ENCODE measurements around the gene NDUFAF2. TPM values are rescaled to one million over a fixed set of nuclear protein-coding genes. Genes with fewer than 3 reads are reported as not detected.
A peak's percentile ranks its signal among the peaks of the same experiment; 100 is the strongest.

The NDUFAF2 gene
- total RNA-seq, 1 donor from 2014 or later, result 21.3 TPM

- Mint-ChIP-seq H3K4me1 (no peaks in the 10 kb centered on the region), H3K27ac (no peak overlapping the region), H3K27me3 (ENCODE audit: low read depth) (no peaks in the 10 kb centered on the region), H3K9me3 (peaks cover 13% of the 10 kb centered on the region), H3K4me3 (no peak overlapping the region), H3K36me3 (peaks cover 9% of the 10 kb centered on the region)
- DNase-seq (ENCODE audit: low spot score in 2 of 2, unreplicated experiment in 2 of 2), result no peak
- TF ChIP-seq, protein P1, sequence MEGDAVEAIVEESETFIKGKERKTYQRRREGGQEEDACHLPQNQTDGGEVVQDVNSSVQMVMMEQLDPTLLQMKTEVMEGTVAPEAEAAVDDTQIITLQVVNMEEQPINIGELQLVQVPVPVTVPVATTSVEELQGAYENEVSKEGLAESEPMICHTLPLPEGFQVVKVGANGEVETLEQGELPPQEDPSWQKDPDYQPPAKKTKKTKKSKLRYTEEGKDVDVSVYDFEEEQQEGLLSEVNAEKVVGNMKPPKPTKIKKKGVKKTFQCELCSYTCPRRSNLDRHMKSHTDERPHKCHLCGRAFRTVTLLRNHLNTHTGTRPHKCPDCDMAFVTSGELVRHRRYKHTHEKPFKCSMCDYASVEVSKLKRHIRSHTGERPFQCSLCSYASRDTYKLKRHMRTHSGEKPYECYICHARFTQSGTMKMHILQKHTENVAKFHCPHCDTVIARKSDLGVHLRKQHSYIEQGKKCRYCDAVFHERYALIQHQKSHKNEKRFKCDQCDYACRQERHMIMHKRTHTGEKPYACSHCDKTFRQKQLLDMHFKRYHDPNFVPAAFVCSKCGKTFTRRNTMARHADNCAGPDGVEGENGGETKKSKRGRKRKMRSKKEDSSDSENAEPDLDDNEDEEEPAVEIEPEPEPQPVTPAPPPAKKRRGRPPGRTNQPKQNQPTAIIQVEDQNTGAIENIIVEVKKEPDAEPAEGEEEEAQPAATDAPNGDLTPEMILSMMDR (IDR thresholded peaks at IDR 0.05; ENCODE audit: unreplicated experiment), result no peak
These were observed 13.1 kb downstream of the NDUFAF2 start for GRCh38 chr5:60958088-60958487.

- no peak for DNase-seq (ENCODE audit: low spot score in 2 of 2, unreplicated experiment in 2 of 2)
- H3K9me3 Mint-ChIP-seq, result peaks cover 13% of the 10 kb centered on the region
- TF ChIP-seq, protein P1 (IDR thresholded peaks at IDR 0.05; ENCODE audit: unreplicated experiment), result no peak
- H3K36me3 Mint-ChIP-seq, result peaks cover 9% of the 10 kb centered on the region
- H3K4me1 Mint-ChIP-seq, result no peaks in the 10 kb centered on the region
- no peaks in the 10 kb centered on the region for H3K27me3 Mint-ChIP-seq (ENCODE audit: low read depth)
- no peak overlapping the region for H3K27ac Mint-ChIP-seq
- no peak overlapping the region for H3K4me3 Mint-ChIP-seq
These were observed 13.7 kb downstream of the NDUFAF2 start for GRCh38 chr5:60958712-60959111.

DNA sequence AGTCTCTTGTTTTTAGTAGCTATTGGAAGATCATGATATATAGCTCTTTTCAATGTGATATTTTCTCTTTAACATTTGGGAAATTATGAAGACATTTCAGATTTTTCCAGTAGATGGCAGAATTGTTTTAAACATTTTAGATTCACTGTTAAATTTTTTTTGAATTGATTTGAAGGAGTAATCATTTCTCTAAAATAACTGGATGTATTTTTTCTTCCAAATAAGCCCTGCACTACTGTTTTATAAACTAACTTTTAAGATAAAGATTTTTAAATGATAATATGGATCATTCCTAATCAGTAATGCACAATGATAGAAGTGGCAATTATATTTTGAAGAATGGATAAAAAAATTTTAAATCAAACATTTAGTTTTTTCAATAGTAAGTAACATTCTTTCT is 14.2 kb downstream of the NDUFAF2 start:
- Mint-ChIP-seq H3K27ac (no peak overlapping the region), H3K9me3 (peaks cover 13% of the 10 kb centered on the region), H3K4me3 (no peak overlapping the region), H3K4me1 (no peaks in the 10 kb centered on the region), H3K27me3 (ENCODE audit: low read depth) (no peaks in the 10 kb centered on the region), H3K36me3 (peaks cover 9% of the 10 kb centered on the region)
- no peak for DNase-seq (ENCODE audit: low spot score in 2 of 2, unreplicated experiment in 2 of 2)
- TF ChIP-seq, protein P1 (IDR thresholded peaks at IDR 0.05; ENCODE audit: unreplicated experiment), result no peak

DNA sequence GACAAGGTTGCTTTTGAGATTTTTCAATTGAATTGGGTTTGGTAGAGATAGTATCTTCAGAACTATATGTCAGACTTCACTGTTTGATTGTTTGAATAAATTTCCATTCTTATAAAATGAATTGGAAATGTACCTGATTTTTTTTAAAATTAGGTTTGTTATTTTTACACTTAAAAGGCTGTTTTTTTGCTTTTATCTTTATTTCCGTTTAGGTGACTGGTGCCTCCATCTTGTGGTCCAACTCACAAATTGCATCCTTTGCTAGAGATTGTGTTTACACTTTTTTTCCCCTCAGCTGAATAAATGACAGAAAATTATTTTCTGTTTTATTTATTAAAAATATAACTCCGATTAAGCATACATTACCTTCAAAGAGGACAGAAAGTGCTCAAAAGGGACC is 15.6 kb downstream of the NDUFAF2 start:
- H3K27ac Mint-ChIP-seq, result no peak overlapping the region
- TF ChIP-seq, protein P1 (IDR thresholded peaks at IDR 0.05; ENCODE audit: unreplicated experiment), result peak; percentile 64
- H3K4me1 Mint-ChIP-seq, result no peaks in the 10 kb centered on the region
- H3K4me3 Mint-ChIP-seq, result no peak overlapping the region
- peaks cover 12% of the 10 kb centered on the region for H3K9me3 Mint-ChIP-seq
- DNase-seq (ENCODE audit: low spot score in 2 of 2, unreplicated experiment in 2 of 2), result no peak
- H3K36me3 Mint-ChIP-seq, result peaks cover 10% of the 10 kb centered on the region
- H3K27me3 Mint-ChIP-seq (ENCODE audit: low read depth), result no peaks in the 10 kb centered on the region

DNA sequence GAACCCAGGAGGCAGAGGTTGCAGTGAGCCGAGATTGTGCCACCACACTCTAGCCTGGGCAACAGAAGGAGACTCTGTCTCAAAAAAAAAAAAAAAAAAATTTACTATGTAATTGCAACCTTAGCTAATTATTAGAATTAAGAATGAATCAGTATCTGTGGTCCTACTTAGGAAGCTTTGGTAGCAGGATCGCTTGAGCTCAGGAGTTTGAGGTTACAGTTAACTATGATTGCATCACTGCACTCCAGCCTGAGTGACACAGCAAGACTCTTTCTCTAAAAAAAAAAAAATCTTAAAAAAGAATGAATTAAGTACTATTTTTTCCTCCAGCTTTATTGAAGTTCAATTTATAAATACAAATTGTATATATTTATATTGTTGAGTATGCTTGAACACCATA is 16.7 kb downstream of the NDUFAF2 start:
- peaks cover 15% of the 10 kb centered on the region for H3K36me3 Mint-ChIP-seq
- H3K9me3 Mint-ChIP-seq, result peaks cover 21% of the 10 kb centered on the region
- no peak overlapping the region for H3K27ac Mint-ChIP-seq
- TF ChIP-seq, protein P1 (IDR thresholded peaks at IDR 0.05; ENCODE audit: unreplicated experiment), result no peak
- DNase-seq (ENCODE audit: low spot score in 2 of 2, unreplicated experiment in 2 of 2), result no peak
- no peaks in the 10 kb centered on the region for H3K27me3 Mint-ChIP-seq (ENCODE audit: low read depth)
- no peaks in the 10 kb centered on the region for H3K4me1 Mint-ChIP-seq
- no peak overlapping the region for H3K4me3 Mint-ChIP-seq

- Mint-ChIP-seq H3K9me3 (peaks cover 36% of the 10 kb centered on the region), H3K4me3 (no peak overlapping the region), H3K27me3 (ENCODE audit: low read depth) (no peaks in the 10 kb centered on the region), H3K36me3 (peaks cover 23% of the 10 kb centered on the region), H3K4me1 (no peaks in the 10 kb centered on the region), H3K27ac (no peak overlapping the region)
- TF ChIP-seq, protein P1 (IDR thresholded peaks at IDR 0.05; ENCODE audit: unreplicated experiment), result no peak
- DNase-seq (ENCODE audit: low spot score in 2 of 2, unreplicated experiment in 2 of 2), result no peak
These were observed 27.2 kb downstream of the NDUFAF2 start for GRCh38 chr5:60972231-60972630.
